NCI-H146 (cell line): ENCODE measurements around the gene THAP6.
A peak's percentile ranks its signal among the peaks of the same experiment; 100 is the strongest.
"Not testable (repeated sequence)": the region's sequence is repeated elsewhere in the genome, so short reads cannot be mapped to it uniquely, and the experiment has no call there.

Source experiments
- DNase-seq: peaks from one replicate; lab custom pipeline; 2025; lab: John Stamatoyannopoulos, UW

THAP6 gene

GRCh38 chr4:75525910-75526309 lies 11.6 kb downstream of the THAP6 start:
- DNase-seq = no peak

GRCh38 chr4:75527482-75527881 lies 13.2 kb downstream of the THAP6 start:
- DNase-seq = no peak

- DNase-seq = no peak
These were observed 16.5 kb downstream of the THAP6 start for GRCh38 chr4:75530556-75531322.

- not testable (repeated sequence) for DNase-seq
These were observed 17.4 kb downstream of the THAP6 start for GRCh38 chr4:75531536-75532143.

- DNase-seq = not testable (repeated sequence)
These were observed 19.1 kb downstream of the THAP6 start for GRCh38 chr4:75533339-75533887.

GRCh38 chr4:75533926-75534325 lies 19.7 kb downstream of the THAP6 start:
- DNase-seq = not testable (repeated sequence)

DNA sequence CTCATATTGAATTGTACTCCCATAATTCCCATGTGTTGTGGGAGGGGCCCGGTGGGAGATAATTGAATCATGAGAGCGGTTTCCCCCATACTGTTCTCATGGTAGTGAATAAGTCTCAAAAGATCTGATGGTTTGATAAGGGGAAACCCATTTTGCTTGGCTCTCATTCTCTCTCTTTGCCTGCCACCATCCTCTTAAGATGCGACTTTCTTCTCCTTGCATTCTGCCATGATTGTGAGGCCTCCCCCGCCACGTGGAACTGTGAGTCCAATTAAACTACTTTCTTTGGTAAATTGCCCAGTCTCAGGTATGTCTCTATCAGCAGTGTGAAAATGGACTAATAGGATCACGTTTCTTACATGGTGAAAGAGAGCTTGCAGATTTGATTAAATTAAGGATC lies 23.0 kb downstream of the THAP6 start:
- DNase-seq = not testable (repeated sequence)

DNA sequence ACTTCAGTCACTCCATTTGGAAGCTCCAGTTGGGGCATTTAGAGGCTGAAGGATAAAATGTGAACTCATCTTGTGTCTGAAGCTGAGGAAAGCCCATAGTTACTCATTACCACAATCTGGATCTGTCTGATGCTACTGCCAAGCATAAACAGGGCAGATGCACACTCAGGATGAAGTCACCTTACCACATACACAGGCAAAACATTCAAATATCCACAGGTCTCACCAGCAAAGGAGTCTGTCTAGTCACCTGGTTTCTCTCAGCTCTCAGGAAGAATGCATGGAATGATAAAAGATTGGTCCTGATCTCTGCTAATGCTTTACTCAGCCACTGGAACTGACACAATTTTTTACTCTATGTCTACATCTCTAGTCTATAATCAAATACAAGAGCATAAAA lies 28.6 kb downstream of the THAP6 start:
- no peak for DNase-seq

DNA sequence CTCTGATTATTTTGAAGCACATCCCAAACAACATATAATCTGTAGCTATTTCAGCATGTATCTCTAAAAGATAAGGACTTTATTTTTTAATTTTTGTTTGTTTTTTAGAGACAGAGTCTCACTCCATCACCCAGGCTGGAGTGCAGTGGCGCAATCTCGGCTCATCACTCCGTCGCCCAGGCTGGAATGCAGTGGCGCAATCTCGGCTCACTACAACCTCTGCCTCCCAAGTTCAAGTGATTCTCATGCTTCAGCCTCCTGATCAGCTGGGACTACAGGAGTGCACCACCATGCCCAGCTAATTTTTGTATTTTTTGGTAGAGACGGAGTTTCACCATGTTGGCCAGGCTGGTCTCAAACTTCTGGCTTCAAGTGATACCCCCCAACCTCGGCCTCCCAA lies 29.9 kb downstream of the THAP6 start:
- not testable (repeated sequence) for DNase-seq

DNA sequence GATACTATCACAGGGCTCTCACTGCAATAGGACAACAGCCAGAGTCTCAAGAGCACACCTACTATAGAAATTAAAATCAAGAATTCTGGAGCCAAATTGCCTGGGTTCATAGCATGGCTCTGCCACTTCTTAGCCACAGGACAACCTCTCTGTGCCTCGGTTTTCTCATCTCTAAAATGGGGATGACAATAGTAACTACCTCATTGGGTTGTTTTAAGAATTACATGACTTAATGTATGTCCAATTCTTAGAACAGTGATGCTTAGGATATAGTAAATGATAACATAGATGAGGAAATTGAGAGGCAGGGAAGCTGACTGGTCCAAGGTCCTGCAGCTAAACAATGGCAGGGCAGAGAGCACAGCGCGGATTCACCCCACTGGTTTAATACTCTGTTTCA lies 30.6 kb downstream of the THAP6 start:
- DNase-seq = no peak

DNA sequence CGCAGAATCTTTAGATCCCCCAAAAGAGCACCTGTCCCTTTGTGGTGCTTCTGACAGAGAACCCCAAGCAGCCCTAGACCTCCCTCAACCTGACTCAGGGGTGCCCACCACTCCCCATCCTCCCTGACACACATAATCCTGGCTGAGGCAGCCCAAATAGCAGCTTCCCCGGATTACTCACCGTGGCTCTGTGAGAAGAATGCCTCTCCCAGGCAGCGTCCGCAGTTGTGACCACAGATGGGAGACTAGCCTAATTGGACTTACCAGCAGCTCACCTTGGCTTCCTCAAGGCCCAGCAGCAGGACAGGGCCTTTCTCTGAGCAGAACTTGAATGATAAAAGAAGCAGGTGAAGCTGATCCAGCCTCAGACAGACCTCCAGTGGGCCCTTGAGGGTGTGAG lies 31.3 kb downstream of the THAP6 start:
- DNase-seq = no peak

- DNase-seq = peak; percentile 5
These were observed 33.5 kb downstream of the THAP6 start for GRCh38 chr4:75547647-75548387.

DNA sequence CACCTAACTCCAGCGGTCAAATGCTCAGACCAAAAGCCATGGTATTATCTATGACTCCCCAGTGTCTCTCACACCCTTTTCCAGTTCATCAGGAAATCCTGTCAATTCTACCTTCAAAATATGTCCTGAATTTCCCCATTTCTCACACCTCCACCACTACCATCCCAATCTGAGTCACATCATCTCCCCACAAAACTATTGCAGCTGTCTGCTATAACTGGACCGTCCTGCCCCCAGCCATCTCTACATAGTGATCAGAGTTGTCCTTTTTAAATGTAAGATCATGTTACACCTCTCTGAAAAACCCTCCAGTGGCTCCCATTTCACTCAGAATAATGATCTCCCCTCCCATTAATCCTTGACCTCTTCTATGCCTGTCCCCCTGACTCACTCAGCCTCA lies 34.7 kb downstream of the THAP6 start:
- no peak for DNase-seq

GRCh38 chr4:75552452-75552851 lies 38.2 kb downstream of the THAP6 start:
- no peak for DNase-seq

DNA sequence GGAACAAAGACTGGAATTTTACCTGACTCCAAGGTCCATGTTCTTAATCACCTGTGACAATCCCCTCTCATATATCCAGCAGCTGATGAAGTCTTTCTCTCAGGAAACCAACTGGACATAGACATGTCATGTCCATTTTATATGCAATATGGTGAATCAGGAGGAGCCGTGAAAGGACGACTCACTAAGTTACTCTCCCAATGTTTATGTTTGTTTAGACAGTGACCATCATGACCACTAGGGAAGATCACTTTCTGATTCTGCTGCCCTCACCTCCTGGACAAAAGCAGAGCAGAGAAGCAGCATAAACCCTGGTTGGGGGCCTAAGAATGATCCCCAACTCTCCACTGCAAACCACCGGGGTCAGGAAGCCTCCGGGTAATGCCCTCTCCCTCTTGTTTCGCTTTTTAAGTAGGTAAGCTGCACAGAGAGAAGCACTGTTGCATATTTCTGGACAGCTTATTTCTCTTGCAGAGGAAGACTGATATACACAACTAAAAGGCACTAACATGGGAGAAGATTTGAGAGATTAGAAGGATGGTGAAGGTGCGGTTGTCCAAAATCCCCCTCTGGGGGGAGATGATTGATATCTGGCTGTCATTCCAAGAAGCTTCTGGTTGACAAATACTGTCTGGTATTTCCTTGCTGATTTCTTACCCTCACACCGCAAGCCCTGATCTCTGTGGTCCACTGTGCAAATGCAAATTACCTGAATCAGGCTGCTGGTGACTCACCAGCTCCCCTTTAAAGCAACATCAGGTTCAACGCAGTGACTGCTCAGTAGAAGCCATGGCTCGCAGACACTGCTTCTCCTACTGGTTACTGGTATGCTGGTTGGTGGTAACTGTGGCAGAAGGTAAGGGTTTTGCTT lies 41.3 kb downstream of the THAP6 start, which contains the start of gene ODAPH:
TSS of gene ODAPH (plus strand) at position 773 of the 871 bp plus-strand sequence. CDS start at position 790, 17 bp downstream.
- peak; percentile 17 for DNase-seq

DNA sequence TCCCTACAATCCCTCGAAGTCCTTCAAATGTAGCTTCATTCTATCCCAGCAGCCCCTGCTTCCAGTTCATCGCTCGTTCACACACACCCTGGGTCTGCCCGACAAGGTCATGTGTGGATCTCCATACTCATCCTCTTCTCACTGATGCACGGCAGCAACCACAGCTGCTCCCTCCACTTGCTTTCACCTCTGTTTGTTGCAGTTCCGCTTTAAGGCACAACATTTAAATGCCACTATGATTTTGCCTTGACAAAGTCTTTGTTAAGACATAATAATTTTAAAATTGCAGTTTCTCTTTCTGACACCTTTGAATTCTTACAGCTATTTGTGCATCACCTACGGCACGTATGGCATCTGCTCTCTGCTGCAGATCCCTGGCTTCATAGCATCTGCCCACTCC lies 43.4 kb downstream of the THAP6 start:
- no peak for DNase-seq

DNA sequence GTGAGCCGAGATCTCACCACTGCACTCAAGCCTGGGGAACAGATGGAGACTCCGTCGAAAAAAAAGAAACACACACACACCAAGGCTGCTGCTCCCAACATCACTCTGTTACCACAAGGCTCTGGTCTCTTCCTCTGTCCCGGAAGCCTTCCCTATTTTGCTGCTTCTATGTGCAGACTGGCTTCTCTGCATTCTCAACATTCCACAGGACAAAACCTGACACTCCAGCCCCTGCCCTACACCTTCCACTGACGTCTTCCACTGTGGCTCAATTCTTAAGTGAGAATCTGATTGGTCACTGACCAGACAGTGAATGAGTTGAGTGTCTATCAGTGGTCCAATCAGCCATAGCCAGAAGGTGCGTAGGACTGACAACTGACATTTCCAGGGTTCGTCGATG lies 47.5 kb downstream of the THAP6 start:
- DNase-seq = no peak

- no peak for DNase-seq
These were observed 49.8 kb downstream of the THAP6 start for GRCh38 chr4:75564023-75564422.

GRCh38 chr4:75565481-75565880 lies 51.2 kb downstream of the THAP6 start:
- DNase-seq = no peak

GRCh38 chr4:75566911-75567310 lies 52.6 kb downstream of the THAP6 start:
- DNase-seq = no peak

DNA sequence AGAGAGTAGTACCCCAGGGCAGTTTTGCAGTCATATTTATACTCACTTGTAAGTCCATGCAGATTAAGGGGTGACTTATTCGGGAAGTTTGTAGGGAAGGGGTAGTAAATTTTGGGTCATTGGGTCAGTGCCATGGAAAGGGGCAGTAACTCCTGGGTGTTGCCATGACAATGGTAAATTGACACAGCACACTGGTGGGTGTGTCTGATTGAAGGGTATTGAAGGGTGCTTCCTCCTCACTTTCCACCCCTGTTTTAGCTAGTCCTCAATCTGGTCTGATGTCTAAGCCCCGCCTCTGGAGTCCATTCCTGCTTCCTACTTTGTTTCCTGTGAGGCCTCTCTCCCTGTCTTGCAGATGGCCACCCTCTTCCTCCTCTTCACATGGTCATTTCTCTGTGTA lies 53.5 kb downstream of the THAP6 start:
- DNase-seq = no peak
